DMS53 treated with DMSO at 0.1 percent for 48 hours (cell line): ENCODE results near the gene PIP4K2B.

ENCODE experiments used
- DNase-seq: peaks from one replicate; lab custom pipeline; 2025; ENCODE audit not compliant: unreplicated experiment; lab: John Stamatoyannopoulos, UW

The PIP4K2B gene

DNA sequence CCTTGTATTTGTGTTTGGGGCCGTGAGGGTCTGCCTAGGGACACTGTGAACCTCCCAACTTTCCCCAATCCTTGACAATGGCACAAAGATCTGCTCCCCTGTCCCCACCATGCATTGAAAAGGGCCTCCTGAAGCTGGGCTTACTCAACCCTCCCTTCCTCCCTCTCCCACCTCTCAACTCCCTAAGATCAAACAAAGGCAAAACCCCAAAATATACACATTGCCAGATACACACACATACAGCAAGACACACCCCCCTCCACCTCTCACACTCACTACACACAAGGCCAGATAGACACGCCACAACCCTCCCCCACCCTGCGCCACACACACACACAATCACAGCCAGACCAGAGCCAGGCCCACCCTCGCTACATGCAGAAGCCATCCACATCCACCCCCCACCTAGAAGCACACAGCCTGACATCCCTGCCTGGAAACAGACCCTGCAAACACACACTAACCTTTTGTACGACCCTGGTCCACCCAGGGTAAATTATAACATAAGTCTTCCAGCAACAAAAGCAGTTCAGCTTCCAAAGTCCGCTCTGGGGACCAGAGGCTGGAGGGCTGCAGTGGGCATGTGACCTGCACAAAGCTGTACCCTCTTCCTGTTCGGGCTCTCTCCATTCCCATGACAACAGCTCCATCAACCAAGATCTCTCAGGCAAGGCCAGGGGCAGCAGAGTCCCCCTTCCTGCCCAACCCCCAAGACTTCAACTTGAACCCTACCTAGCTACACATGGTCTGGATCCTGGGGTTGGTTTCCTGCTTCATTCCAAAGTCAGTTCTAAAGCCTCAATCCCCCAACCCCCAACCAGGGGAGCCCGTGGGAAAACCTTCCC, 53.1 kb downstream of the PIP4K2B start:
- no peak for DNase-seq

DNA sequence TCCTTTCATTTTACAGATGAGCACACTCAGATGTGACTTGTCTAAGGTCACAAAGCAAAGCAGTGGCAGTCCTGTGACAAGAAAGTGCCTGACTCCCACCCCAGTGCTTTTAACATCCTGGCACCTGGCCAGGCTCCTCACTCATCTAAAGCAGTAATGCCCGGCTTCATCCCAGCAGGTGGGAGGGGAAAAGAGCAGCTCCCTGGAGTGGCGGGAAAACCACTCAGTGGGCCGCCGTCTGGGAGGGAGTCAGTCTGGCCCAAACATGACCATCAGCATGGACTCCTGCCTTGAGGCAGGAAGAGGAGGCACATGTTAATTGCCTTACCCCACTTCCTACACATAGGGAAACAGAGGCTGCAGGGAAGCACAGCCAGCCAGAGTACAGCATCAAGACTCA, 53.8 kb downstream of the PIP4K2B start:
- no peak for DNase-seq

DNA sequence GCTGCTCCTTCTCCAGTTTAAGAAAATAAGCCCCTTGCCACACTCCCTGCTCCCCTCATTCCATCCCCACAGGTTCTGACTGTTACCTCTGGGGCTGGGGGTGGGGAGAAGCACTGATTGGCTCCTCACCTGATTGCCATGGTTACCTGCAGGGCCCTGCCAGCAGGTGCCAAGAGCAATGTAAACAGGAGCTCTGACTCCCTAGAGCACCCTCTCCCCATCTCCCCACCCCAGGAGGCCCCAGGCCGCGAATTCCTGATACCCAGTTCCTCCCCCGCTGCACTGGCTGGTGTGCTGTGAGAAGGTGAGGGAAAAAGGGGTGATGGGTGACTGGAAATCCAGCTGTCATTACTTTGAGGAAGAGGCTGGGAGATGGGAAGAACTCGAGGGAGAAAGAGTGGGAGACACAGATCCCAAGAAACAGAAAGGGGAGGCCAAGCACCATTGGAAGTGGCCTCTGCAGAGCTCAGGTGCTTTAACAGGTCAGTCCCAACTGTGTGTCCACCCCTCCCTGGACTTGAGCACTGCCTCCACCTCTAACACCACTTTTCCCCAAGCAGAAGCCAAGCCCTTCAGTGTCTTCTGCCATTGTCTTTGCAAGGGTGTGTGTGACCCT, 55.7 kb downstream of the PIP4K2B start:
- DNase-seq, result peak; percentile 22

DNA sequence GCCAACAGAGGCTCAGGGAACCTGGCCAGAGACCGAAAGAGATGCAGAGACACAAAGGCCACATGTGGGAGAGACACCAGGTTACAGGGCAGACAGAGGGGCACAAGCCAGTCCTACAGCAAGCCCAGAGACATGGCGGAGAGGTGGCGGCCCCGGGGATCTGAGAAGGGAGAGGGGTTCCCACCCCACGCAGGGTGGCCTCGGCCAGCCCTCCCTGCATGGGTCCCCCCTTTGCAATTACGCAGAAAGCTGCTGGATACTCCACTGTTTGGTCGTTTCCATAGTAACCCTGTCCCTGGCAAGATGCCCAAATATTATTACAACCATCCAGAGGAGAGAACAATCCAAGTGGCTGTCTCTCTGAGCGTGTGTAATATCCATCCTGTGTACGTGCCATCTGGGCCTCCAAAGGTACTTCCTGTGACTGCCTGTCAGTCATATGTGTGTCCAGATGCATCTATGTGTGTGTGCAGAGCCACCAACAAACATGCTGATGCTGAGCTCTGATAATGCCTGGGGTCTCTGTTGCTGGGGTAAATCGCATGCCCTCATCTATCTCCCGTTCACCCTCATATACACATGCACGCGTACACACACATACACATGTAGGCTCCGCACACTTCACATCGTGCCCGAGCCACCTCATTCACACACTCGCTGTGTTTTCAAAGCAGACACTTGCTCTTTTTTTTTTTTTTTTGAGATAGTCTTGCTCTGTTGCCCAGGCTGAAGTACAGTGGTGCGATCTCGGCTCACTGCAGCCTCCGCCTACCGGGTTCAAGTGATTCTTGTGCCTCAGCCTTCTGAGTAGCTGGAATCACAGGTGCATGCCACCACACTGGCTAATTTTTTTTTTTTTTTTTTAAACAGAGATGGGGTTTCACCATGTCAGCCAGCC, 56.7 kb downstream of the PIP4K2B start:
- peak; percentile 36 for DNase-seq

DNA sequence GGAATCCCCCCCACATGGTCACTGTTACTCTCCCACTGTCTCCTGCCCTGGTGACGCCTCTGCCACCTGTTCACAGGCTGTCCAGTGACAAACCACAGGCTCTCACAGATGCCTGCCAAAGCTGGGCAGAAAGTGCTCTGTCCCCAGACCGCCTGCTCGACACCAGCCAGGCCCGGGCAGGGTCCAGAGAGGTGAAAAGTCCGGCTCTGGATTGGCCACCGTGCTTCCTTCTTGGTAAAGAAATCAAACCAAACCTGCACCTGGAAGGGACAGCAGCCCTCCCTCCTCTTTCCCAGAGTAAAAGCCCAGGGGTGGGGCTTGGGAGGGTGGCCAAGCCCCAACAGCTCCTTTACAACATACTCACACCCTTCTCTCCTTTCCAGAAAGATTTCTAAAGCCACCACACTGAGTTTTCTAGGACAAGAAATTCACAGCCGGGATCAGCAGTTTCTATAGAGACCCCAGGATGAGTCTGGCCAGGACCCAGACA, 57.4 kb downstream of the PIP4K2B start:
- no peak for DNase-seq

DNA sequence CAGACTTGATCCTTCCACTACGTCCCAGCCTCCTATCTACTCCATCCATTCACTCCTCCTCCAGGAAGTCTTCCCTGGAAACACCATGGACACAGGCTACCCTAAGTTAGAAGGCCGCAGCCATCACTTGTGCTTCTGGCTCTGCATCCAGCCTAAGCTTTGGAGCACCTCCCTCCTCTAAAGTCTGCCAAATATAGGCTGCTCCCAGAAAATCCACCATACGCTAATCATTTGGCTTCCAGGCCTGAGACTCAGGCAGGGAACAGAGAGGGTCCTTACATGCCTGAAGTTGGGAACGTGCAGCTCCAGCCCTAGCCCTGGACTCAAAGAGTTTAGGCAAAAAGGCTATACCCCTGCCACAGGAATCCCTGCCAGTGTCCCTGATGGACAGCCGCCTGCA, 57.9 kb downstream of the PIP4K2B start:
- no peak for DNase-seq

DNA sequence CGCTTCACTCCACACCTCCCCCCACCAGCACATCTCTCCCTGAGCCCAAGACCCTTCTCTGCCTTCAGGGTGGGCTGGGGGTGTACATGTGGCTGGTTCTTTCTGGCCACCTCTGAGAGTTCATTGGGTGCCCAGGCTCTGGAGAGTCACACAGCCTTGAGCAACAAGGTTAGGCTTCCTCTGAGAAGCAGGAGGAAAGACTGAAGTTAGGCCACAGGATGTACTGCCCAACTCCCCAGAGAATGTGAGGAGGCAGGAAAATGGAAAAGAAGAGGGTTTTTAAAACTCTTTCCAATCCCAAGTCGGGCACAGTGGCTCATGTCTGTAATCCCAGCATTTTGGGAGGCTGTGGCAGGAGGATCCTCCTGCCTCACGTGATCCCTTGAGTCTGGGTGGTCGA, 58.5 kb downstream of the PIP4K2B start:
- DNase-seq, result no peak

DNA sequence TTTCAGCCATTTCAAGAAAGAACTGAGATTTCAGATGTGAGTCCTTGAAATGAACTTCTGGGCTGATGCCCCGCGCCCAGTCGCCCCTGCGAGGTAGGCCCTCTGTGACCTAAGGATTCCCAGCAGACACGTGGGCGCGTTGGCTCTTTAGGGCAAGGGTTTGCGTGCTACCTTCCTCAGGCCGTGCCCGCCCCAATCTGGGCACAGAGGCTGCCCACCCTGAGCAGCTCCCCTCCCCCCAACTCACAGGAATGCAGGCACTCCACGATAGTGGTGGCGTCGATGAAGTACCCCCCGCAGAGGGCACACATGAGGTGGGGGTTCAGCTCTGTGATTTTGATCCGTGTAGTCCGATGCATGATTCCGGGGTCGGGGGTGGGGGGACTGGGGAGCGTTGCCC, 59.3 kb downstream of the PIP4K2B start:
- DNase-seq, result no peak

DNA sequence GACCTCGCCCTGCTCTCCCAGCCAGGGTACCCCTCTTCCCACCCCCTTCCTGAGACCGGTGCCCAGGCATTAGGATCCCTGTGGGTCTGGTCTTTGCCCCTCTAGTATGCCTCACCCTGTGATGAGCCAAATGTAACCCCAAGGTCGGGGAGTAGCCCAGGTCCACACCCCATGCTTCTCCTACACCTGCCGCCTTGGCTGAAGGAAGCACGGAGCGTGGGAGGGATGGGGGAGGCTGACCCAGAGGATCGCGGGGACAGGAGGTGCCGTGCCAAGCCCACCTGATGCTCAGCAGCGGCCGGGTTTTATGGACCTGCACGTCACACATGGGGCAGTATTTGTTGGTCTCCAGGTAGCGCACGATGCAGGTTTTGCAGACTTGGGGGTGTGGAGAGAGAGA, 60.1 kb downstream of the PIP4K2B start:
- DNase-seq, result no peak

DNA sequence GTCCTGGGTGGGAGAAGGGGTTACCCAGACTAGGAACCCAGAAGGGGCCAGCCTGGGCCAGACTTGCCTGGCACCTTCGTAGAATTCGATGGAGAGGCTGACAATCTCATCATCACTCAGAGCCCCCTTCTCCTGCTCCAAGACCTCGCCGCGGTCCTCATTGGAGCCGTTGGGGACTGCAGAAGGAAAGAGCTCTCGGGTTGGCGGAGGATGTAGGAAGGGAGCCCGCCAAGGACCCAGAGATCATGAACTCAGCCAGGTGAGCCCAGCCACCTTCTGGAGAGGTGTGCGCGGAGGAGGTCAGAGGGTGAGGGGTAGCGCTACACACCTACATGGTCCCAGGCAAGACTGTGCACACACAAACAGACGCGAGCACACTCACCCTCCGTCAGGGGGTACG, 60.7 kb downstream of the PIP4K2B start:
- DNase-seq, result no peak

DNA sequence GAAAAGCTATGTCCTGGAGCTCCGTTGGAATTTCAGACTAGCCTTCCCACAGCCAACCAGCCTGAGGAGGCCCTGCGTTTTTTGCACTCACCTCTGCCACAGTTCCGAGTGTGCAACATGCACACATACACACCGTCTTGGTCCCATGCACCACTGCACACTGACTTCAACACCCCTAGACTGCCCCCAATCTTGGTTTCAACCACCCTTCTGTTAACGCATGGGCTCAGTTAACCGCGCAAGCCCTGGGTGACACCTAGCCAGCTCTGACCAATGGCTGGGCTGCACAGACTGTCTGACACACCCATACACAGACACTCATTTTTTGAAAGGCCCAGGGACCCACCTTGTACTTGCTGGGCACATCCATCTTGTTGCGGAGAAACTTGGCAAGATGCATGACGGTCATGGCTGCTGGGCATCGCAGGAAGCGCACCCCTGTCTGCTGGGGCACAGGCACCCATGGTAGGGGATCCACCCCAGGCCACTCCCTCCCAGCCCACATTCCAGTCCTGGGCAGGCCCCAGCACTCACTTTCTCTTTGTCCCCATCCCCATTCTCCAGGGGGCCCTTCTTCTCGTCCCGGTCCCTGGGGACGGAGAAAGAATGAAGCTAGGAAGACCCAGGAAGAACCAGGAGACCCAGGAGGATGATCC, 61.2 kb downstream of the PIP4K2B start:
- no peak for DNase-seq

DNA sequence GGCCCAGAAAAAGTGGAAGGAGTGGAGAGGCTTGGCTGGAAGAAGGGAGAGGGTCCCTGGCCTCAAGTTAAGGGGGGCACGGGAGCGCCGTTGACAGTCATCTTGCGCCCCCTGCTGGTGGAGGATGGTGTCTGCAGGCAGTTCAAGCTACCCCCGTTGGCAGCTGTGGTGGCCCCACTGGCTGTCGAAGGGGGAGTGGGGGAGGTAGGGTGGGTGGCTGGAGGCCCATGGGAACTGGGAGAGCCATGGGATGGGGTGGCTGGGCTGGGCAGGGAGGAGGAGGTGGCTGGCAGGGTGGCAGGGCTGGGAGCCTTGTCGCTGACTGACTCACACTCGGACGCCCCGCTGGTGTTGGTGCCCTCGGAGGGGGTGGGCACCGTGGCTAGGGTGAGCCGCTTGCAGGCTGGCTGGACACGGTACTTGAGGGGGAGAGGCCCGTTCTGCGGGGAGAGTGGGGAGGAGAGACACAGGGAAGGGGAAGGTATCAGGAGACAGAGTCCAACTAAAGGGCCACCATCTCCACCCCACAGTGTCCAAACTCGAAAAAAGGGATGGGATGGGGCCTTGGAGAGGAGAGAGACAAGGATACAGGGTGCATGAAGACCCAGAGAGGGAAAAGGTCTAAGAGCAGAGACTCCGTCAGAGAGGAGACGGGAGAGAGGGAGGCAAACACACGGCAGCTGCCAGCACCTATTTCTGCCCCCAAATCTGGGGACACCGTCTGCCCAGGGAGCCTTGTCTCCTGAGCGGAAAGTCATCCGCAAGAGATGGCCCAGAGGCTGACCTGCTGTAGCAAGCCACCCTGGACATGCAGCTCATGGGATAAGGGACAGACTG, 64.0 kb downstream of the PIP4K2B start:
- no peak for DNase-seq

DNA sequence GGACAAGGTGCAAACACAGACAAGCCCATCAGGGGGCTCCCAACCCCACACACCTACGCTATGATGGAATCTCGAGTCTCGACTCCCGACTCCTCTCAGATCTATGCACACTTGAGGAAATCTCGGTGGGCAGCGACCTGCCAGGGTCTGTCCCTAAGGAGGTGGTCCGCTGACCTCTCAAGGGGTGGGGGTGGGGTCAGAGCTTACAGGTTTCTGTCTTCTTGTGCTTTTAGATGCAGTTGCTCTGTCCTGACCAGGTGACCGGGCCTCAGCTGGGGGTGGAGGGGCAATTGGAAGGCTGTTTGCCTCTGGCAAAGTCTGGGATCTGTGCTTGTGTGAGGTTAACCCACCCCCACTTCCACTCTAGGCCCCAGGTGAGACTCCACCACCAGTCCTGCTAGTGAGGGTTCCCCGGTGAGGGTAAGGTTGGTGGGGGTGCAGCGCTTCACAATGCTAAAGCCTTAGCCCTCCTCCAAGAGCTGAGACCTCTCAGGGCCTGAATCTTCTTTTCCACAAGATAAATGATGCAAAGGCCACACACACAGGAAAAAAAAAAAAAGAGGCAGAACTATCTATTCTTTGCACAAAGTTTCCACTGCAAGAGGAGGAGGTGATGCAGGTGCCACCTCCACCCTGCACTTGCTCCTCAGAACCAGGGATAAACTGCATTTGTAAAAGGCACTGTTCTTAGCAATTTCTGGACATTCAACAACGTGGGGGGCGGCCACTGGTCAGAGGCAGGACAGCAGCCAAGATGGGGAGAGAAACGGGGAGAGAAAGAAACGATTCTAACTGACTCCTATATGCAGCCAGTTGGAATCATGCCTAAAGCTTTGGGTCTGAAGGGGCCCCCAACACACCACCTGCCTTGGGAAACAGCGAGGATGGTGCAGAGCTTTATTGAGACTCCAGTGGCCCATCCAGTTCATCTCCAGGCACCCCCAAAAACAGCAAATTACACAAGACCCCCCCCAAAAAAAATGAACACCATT, 65.1 kb downstream of the PIP4K2B start:
- no peak for DNase-seq

DNA sequence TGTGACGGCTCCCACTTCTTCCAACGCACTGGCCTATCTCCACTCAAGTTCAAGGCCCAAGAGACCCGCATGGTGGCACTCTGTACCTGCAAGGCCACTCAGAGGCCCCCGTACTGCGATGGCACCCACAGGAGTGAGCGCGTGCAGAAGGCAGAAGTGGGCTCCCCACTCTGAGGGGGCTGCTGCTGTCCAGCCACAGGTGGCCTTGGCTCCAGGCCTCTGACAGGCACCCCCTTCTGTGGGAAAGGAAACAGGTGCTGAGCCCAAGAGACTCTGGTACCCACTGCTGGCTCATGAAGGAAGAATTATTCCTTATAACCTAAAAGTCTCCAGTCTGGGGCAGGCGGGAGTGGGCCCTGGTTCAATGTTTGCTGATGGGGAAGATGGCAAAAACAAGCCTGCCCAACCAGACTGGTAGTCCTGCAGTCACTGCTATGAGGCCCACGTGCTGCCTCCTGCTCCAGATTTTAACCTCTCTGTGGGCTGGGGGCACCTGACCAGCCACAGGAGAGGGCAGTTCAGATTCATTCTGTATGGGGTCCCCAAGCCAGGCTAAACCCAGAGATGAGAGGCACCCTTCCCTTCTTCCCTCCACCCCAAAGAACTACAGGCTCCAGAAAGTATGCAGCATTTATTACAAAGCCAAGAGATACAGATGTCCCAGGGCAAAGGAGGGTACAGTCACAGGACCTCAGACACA, 65.9 kb downstream of the PIP4K2B start:
- no peak for DNase-seq

DNA sequence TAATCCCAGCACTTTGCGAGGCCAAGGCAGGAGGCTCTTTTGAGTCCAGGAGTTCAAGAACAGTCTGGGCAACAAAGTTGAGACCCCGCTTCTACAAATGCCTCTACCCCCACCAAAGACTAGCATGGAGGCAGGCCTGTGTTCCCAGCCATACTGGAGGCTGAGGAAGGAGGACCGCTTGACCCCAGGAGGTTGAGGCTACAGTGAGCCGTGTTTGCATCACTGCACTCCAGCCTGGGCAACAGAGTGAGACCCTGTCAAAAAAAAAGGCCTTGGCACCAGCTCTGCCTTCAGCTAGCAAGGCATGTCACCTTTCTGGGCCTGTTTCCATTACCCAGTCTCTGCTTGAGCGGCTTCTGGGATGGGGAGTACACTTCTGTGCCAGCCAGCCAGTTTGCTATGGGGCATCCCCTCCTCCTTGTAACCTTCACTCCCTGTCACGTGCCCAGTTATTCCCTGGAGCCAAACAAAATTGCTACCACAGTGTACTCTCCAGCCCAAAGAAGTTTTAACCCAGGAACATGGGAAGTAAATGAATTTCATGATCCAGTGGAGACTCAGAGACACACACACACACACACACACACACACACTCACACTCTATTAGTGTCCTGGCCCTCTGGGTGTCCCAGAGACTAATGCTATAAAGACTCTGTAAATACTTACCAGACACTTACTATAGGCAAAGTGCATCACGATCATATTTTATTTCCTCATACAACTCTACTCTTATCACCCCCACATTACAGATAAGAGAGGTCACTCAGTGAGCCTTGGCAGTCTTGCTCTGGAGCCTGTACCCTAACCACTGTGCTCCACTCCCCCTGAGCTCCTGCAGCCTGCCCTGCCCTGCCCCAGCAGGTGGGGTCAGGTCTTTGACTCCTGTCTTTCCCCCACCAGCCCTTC, 66.7 kb downstream of the PIP4K2B start:
- no peak for DNase-seq

DNA sequence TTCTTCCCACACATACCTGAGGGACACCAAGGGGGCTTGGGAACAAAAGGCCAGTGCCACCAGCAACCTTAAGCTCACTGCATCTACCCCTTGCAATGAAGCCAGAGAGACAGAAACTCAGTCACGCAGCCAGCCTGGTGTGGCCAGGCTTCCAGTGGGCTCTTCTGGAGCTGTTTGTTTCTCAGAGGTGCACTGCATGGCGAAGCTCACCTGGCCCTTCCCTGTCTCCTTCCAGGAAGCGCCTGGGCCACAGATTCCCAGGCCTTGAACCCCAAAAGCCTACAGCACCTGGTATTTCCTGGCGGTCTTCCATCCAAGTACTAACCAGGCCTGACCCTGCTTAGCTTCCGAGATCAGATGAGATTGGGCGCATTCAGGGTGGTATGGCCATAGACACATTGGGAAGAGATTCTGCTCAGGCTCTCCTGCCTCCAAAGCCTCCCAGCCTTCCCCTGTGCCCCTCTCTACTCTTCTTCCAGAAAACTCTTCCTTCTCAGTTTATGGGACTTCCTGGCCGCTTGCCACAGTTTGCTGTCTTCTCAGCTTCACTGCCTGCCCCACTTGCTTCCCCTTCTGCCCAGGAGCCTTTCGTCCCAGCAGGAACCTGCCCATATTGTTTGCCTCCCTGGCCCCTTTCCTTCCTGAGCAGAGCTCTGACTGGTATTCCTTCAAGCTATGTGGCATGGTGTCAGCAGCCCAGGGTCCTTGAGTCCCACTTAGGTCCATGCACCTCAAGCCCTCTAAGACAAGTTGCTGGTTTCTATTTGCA, 67.6 kb downstream of the PIP4K2B start:
- DNase-seq, result no peak
